Measurements from ENCODE around the gene CADPS2.
"Not testable (repeated sequence)": the region's sequence is repeated elsewhere in the genome, so short reads cannot be mapped to it uniquely, and the experiment has no call there.

CADPS2 gene

DNA sequence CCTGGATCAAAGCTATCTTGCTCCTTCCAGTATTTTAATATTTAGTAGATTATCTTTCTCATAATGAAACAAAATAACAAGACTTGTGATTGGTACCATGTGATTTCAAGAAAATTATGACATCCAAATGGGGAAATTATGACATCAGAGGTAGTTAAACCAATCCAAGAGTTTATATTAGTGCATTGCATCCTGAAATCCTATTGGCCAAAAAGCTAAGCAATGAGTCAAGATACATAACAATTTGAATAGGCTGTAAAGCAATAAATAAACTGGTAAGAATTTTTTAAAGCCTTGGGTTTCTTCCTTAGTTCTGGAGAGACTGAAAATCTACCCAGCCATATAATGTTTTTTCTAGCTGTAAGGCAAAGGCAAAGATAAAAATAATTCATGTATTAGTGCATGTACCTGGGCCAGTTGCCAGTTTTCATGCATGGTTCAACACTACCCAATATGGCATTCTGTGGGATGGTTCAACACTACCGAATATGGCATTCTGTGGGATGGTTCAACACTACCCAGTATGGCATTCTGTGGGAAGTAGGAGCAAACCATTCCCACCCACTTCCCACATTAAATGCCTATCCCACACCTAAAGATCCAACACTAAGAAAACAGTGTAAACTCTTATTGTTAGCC, 183.3 kb downstream of the CADPS2 start, which contains the start of gene RNF148:
TSS of gene RNF148 (minus strand) at position 51 of the 639 bp plus-strand sequence. CDS start 172 bp downstream, outside the sequence.
- no peak for DNase-seq

DNA sequence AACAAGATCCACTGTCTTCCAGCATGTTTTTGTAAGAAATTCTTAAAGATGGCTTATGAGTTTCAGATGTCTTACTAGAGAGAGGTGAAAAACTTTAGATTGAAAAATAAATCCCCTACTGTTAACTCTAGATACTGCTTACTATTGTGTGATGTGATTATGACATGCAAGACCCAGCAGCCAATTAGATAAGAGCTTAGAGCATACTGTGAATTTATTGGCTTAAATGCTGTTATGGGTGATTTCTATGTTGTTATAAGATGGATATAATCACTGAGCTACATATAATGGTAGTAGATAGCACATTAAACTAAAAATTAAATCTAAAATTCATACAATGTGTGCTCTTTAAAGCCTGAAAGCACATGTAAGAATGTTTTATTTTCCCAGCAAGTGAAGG, 187.2 kb downstream of the CADPS2 start, which contains the start of gene RNF133:
TSS of gene RNF133 (minus strand) at position 101 of the 400 bp plus-strand sequence. CDS start 199 bp downstream, outside the sequence.
- no peak for DNase-seq

DNA sequence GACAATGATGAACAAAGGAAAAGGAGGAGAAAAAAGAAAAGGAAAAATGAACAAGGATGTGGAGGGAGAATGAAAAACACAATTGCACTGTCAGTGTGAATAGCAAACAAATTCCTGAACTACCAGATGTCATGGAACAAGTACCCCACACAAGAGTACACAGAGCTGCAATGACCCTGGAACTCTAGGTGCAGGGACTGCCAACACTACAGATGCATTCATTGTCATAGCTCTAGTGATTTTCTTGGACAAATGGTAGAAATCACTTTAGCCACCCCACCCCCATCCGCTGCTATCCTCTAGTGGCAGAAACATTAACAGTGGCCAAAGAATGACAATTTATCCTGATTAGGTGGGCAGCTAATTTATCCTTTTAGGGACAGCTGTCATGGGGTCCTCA, 190.4 kb downstream of the CADPS2 start:
- DNase-seq: no peak

DNA sequence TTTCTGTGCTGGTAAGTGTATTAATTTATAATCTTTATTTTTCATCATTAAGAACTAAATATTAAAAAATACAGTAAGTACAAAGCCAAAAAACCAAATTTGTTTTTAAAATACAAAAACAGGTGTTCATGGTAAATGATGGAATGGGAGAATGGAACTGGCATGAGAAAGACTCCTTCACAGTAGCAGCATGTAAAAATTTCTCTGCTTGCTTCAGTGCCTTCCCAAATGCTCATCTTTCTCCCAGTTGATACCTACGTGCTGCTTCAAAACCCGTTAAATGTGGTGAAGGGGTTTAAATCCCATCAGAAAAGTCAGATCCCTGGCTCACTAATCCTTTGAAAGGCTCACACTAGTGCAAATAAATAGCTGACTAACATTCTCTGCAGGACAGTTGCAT, 191.6 kb downstream of the CADPS2 start:
- DNase-seq: no peak

DNA sequence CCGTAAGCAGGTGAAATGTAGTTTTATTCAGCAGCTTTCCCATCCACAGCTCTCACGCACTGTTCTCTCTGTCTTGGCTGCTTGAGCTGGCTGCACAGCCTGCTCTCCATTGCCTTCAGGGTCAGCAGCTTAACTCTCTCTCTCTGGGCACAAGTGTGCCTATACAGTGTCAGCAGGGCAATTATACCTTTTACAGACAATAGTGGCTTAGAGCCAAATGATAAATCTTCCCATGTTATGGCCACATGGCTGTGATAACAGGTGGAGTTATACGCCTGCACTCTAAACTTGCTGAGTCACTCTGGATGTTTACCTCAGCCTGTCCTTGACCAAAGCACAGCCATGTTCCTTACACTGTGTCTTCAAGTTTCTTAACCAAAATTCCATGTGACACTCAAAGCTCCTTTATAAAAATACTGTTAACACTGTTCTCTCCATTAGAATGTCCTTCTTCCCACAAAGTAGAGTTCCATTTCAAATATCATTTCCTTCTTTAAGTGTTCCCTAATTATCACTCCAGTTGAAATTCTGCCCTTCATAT, 193.4 kb downstream of the CADPS2 start:
- DNase-seq: no peak

DNA sequence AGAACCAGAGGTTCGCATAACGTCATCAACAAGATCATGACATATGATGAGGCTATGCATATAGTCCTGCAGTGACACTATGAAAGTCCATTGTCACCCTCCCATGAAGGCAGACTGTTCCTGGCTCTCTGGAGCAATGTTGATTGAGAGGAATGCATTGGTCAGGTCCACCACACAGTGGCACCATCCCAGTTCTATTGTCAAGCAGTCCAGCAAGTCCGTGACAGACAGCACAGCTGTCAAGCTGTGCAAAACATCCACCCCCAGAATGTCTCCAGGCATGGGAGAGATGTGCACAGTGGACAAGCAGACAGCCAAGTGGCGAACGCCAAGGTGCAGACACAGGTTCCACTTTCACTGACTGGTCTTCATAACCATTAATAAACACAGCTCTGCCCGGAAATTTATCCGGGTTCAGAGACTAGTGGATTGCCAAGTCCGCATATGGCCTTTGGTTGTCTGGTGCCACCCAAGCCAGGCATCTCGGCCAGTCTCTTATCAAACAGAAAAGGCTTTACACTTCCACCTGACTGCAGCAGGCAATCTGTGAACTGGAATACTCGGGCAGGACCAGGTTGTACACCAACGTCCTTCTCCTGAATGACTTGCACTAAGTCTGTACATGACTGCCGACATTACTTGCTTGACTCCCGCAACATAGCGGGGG, 194.6 kb downstream of the CADPS2 start:
- no peak for DNase-seq

DNA sequence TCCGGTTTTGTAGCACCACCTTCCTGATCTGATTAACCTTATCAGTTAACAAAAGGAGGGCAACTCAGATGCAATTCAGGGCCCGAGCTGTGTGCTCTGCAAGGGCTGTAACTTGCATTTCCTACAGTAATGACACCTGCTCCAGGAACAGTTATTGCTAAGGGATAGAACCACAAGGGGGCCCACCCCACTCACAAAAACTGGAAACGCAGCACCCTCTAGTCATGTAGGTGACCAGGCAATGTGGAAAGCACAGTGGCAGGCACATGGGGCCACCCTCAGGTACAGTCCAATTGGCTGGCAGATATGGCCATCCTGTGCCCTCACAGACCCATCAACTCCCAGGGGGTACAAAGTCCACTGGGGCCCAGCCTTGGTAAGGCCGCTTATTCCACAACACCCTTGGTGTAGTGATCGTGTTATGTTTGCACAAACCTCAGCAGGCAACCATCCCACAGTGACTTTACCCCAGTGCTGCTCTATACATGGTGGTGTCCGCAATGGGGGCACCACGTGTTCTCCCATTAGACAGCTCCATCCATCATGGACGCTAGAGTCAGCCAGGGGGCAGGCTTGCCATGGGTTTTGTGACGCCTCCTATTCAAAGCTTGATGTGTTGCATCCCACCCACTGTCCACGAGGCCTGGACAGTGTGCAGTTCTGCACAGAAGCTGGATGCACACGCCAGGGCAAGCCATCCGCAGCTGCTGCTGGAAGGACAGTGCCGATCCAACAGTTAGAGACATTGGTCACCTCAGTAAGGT, 196.7 kb downstream of the CADPS2 start:
- DNase-seq: no peak

DNA sequence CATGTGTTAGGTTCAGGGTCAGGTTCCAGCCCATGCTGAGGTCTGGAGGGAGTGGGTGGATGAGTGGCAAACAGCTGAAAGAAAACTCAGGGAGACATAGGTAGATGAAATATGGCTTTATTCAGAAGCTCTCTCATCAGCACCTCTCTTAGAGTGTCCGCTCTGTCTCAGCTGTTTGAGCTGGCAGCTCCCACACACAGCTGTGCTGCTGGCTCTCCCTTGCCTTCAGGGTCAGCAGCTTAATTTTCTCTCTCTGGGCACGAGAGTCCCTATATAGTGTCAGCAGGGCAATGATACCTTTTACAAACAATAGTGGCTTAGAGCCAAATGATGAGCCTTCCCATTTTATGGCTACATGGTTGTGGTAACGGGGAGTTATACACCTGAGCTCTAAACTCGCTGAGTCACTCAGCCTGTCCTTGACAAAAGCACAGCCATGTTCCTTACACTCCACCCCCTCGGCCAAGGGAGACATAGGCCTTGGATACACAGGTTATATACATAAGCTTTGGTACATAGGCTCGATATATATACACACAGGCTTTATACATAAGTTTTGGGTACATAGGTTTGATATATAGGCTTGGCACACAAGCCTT, 197.8 kb downstream of the CADPS2 start:
- DNase-seq: no peak

DNA sequence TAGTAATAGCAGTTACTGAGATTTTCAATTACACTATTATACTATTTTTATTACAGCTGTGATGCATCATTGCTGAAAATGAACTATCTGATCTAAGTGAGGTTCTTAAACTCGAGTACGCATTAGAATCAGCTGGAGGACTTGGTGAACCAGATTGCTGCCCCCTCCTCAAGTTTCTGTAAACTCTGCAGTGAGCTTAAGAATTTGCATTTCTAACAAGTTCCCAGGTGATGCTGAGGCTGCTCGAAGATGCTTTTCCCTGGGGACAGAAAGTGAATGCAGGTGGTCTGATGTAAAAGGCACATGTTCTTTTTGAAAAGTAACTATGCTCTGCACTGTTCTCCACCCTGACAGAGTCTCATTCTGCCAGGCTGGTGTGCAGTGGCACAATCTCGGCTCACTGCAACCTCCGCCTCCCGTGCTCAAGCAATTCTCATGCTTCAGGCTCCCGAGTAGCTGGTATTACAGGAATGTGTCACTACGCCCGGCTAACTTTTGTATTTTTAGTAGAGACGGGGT, 199.8 kb downstream of the CADPS2 start:
- no peak for DNase-seq

DNA sequence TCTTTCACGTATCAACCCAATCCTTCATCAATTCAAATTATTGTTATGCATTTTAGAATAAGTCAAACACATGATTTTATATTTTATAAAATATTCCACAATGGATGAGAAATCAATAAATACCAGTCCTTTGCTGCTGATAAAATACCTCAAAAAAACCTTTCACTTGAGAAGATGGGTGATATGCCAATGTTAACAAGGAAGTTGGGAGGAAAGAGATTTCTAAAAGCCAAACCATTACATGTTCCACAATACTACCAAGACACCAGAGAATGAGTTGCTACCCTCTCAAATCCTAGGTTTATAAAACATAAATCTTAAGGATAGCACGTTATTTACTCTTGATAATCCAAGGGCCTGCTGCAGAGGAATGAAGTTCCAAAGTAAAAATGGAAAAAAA, 201.8 kb downstream of the CADPS2 start:
- no peak for DNase-seq

DNA sequence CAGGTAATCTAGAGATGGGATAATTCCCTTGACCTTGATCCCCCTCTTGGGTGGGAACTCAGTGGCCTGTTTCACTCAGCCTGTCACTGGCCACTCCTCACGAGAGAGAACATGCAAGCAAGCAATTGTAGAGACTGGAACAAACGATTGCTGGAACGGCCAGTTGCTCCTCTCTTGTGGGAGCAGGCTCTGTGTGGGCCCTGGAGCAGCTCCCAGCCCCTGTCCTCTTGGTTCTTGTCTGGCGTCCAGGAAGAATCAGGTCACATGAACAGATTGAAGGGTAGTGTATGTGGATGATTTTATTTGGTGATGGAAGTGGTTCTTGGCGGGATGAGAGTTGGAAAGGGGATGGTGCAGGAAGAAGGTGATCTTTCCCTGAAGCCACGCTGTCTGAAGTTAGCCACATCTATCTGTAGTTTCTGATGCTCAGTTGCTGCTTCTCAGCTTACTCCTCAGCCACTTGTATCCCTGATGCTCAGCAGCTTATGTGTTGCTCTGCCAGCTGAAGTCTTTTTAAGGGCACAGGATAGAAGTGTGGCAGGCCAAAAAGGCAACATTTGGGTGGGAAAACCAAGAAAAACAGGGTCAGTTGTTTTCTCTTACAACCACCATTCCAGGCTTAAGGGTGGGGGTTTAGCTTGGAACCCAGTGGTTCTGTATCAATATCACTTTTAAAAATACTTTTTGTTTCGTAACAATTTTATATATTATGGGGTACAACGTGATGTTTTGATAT, 203.3 kb downstream of the CADPS2 start:
- DNase-seq: no peak

DNA sequence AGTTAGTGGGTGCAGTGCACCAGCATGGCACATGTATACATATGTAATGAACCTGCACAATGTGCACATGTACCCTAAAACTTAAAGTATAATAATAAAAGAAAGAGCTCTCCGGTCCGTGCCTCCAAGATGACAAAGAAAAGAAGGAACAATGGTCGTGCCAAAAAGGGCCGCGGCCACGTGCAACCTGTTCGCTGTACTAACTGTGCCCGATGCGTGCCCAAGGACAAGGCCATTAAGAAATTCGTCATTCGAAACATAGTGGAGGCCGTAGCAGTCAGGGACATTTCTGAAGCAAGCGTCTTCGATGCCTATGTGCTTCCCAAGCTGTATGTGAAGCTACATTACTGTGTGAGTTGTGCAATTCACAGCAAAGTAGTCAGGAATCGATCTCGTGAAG, 205.1 kb downstream of the CADPS2 start:
- not testable (repeated sequence) for DNase-seq

DNA sequence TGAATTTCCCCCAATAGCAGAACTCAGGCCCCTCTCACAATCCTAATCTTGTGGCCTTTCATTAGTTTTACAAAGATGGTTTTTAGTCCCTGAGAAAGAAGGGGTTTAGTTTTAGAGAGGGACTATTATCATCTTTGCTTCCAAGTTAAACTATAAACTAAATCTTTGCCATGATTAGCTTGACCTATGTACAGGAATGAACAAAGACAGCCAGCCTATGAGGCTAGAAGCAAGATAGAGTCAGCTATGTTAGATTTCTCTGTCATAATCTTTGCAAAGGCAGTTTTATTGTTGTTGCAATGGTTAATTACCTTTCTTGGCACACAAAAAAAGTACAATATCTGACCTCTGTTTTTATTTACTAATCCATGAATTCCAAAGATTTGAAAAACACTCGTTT, 206.4 kb downstream of the CADPS2 start:
- no peak for DNase-seq

DNA sequence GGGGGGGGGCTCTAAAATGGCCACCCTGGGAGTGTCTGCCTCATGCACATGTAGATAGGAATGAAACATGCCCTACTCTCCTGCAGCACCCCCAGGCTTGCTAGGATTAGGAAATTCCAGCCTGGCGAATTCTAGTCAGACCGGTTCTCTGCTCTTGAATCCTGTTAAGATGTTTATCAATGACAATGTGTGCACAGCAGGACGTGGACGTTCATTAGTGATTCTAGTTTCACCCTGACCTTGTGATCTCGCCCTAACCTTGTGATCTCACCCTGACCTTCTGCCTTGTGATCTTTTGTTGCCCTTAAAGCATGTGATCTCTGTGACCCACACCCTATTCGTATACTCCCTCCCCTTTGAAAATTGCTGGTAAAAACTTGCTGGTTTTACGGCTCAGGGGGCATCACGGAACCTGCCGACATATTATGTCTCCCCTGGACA, 207.0 kb downstream of the CADPS2 start:
- not testable (repeated sequence) for DNase-seq

DNA sequence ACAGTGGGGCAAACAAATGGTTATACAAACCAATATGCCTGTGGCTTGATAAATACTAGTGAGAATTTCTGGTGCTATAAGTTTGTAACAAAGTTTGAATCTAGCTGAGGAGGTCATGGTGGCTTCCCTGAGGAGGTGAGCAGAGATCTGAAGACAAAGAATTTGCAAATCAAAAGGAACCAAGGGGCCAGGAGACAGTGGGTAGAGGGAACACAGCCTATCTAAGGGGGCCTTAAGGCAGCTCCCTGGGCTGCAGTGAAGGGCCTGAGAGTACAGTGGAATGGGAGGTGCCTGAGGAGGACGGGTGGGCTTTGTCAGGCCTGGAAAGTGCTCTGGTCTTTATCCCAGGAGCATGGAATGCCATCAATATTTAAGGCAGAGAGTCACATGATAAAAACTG, 209.1 kb downstream of the CADPS2 start:
- no peak for DNase-seq

DNA sequence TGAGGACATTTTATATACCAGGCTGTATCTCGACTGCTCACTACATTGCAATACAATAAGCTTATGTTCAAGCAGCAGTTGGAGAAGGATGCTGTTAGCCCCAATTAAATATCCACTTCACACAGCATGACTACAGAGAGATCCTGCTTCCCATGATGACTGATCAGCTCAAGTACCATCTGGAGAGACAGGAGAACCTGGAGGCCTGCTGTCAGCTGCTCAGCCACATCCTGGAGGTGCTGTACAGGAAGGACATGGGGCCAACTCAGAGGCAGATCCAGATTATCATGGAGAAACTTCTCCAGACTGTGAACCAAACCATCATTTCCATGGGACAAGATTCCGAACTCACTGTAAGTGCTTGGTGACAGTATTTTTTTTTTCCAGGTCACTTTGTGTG, 209.8 kb downstream of the CADPS2 start:
- DNase-seq: no peak

DNA sequence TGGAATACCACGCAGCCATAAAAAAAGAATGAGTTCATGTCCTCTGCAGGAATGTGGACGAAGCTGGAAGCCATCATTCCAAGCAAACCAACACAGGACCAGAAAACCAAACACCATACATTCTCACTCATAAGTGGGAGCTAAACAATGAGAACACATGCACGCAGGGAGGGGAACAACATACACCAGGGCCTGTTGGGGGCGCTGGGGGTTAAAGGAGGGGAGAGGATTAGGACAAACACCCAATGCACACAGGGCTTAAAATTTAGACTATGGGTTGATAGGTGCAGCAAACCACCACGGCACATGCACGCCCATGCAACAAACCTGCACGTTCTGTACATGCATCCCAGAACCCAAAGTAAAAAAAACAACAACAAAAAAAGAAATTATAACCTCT, 210.6 kb downstream of the CADPS2 start:
- no peak for DNase-seq

DNA sequence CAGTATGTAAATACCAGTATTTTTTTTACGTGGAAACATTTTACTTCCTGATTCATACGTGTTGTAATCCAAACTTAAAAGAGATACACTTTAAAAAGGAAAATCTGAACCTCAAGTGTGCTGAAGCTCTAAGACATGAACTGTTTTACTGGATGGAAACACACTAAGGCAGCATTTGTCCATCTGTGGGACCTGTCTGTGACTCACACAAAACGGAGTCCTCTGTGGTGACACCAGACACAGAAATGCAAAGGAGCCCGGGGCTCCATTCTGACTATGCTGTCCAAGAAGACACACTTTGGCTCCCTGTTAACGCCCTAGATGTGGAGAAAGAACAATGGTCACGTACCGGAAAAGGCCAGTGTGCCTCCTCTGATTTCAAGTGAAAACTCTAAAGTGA, 211.2 kb downstream of the CADPS2 start:
- no peak for DNase-seq

DNA sequence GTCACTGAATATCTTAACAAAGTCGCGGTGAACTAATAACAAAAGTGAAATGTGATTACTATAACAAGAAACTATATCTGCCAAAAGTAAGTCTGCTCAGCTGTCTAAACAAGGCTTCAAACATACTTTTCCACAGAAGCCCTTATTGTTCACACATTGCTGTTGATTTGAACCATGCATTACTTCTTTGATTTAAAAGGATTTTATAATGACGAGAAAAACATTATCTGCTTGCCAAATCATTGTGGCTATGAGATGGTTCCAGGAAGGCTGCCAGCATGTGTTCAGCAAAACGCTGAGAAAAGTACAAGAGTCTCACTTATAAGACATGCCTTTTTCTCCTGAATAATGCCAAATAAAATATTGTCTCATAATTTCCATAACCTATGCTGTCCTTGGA, 211.8 kb downstream of the CADPS2 start:
- no peak for DNase-seq

DNA sequence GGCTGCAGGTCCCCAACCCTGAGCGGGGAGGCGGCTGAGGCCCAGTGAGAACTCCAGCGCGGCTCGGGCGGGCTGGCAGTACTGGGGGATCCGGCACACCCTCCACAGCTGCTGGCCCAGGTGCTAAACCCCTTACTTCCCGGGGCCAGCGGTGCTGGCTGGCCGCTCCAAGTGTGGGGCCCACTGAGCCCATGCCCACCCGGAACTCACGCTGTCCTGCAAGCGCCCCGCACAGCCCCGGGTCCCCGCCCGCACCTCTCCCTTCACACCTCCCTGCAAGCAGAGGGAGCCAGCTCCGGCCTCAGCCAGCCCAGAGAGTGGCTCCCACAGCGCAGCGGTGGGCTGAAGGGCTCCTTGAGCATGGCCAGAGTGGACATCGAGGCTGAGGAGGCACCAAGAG, 212.3 kb downstream of the CADPS2 start:
- DNase-seq: no peak

DNA sequence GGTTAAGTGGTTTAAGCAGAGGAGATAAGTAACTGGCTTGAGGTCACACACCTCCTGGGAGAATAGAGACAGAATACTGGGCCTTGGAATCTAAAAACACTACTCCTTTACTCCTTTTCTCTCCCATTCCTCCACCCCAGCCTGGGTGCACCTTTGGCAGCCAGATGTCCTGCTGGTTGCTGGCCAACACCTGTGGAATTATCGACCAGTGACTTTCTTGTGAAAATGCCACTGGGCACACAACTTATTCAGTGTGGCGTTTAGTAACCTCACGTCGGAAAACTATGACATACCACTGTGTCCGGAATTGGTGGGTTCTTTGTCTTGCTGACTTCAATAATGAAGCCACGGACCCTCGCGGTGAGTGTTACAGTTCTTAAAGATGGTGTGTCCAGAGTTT, 213.7 kb downstream of the CADPS2 start:
- DNase-seq: no peak

DNA sequence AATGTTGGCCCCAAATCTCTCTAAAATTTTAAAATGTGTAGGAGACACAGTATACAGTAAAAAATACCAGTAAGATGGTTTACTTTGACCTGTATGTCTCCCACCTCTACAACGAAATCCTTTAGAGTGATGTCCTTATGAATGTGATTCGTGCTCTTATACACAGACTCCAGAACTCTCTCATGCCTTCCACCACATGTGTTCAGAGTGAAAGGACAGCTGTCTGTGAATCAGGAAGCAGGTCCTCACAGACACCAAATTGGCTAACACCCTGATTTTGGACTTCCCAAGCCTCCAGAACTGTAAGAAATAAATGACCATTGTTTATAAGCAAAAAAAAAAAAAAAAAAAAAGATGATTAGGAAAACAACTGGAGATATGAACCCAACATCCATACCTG, 222.5 kb downstream of the CADPS2 start:
- DNase-seq: no peak

All from NCI-H2171 (cell line).